AG10803 (cell line): Measurements from ENCODE around the gene TANC1.

Source experiments
- DNase-seq: peaks from one replicate; pipeline ENCODE4 v3.0.0; 2010; ENCODE audit warnings: low read depth
- H3K4me3 ChIP-seq: 2 replicates; pipeline ENCODE4 v1.5.1; 2011; ENCODE audit warnings: mild to moderate bottlenecking, low read length, control low read depth
- CTCF ChIP-seq: conservative IDR thresholded peaks from 2 replicates; pipeline ENCODE4 v1.5.1; 2011; ENCODE audit warnings: mild to moderate bottlenecking, low read length, control low read depth, inconsistent platforms

Gene TANC1

GRCh38 chr2:158993721-158994587 lies 25.5 kb downstream of the TANC1 start:
- no peak overlapping the region for H3K4me3 ChIP-seq
- TF ChIP-seq CTCF, result no peak
- DNase-seq, result no peak

- H3K4me3 ChIP-seq, result no peak overlapping the region
- no peak for TF ChIP-seq CTCF
- DNase-seq, result peak; percentile 49
Observed at GRCh38 chr2:158994920-158995676, 26.7 kb downstream of the TANC1 start.

GRCh38 chr2:158995677-158996049 lies 27.2 kb downstream of the TANC1 start:
- no peak overlapping the region for H3K4me3 ChIP-seq
- DNase-seq, result no peak
- TF ChIP-seq CTCF, result no peak

- no peak for DNase-seq
- H3K4me3 ChIP-seq, result no peak overlapping the region
- TF ChIP-seq CTCF, result peak; percentile 32
Observed at GRCh38 chr2:158996378-158996993, 28.0 kb downstream of the TANC1 start.

- no peak overlapping the region for H3K4me3 ChIP-seq
- no peak for DNase-seq
- no peak for TF ChIP-seq CTCF
Observed at GRCh38 chr2:158997037-158997790, 28.8 kb downstream of the TANC1 start.

GRCh38 chr2:158998551-158999248 lies 30.3 kb downstream of the TANC1 start:
- no peak overlapping the region for H3K4me3 ChIP-seq
- no peak for TF ChIP-seq CTCF
- peak; percentile 29 for DNase-seq
